PC-9 (cell line): ENCODE data around the gene PCNX1. TPM values are rescaled to one million over a fixed set of nuclear protein-coding genes. Genes with fewer than 3 reads are reported as not detected.

Source experiments
- BruUV-seq: library from RNA; stranded (reverse); fragments of 400-500 nt; replicated peaks from 2 replicates; lab custom pipeline; 2021; lab: Mats Ljungman, UMichigan
- CTCF ChIA-PET: fragments of 300-600 bp; sonication (Branson Sonifier 250); formaldehyde crosslinking; loops from one replicate; lab custom pipeline; 2022; ENCODE audit warnings: antibody characterized with exemption; lab: Charles Lee
- POLR2A ChIA-PET: fragments of 300-600 bp; sonication (Branson Sonifier 250); formaldehyde crosslinking; loops from one replicate; lab custom pipeline; 2022; ENCODE audit warnings: antibody characterized with exemption; ENCODE audit not compliant: unreplicated experiment; lab: Charles Lee
- DNase-seq, 2 experiments: peaks; one replicate each; pipeline versions ENCODE4 v3.0.0 to v3.0.0-alpha.2; 2015 to 2022; ENCODE audit warnings: mixed read lengths in 1 of 2
- H2AFZ ChIP-seq: fragments of 200-600 bp; sonication (generic); 2 replicates; pipeline ENCODE4 v1.8.1; 2017; ENCODE audit warnings: antibody characterized with exemption
- H3F3A ChIP-seq: fragments of 200-600 bp; sonication (generic); 2 replicates; pipeline ENCODE4 v1.8.1; 2017; ENCODE audit warnings: antibody characterized with exemption, mild to moderate bottlenecking, low read depth; ENCODE audit not compliant: insufficient read depth
- H3K27ac ChIP-seq: fragments of 200-600 bp; sonication (generic); 2 replicates; pipeline ENCODE4 v1.6.1; 2016; ENCODE audit warnings: mixed run types
- H3K27me3 ChIP-seq: fragments of 200-600 bp; sonication (generic); 2 replicates; pipeline ENCODE4 v1.6.1; 2016; ENCODE audit warnings: low read depth, mixed run types; ENCODE audit not compliant: insufficient read depth
- H3K36me3 ChIP-seq: fragments of 200-600 bp; sonication (generic); 2 replicates; pipeline ENCODE4 v1.6.1; 2016; ENCODE audit warnings: low read depth, mixed run types
- H3K4me1 ChIP-seq: fragments of 200-600 bp; sonication (generic); replicated peaks from 2 replicates; pipeline ENCODE4 v1.6.1; 2016; ENCODE audit warnings: mixed run types; ENCODE audit not compliant: insufficient read depth
- H3K4me2 ChIP-seq: fragments of 200-600 bp; sonication (generic); 2 replicates; pipeline ENCODE4 v1.6.1; 2017; ENCODE audit warnings: mixed run types
- H3K4me3 ChIP-seq: fragments of 200-600 bp; sonication (generic); 2 replicates; pipeline ENCODE4 v1.6.1; 2016; ENCODE audit warnings: mixed run types
- H3K79me2 ChIP-seq: fragments of 200-600 bp; sonication (generic); 2 replicates; pipeline ENCODE4 v1.6.1; 2017; ENCODE audit warnings: low read depth, mixed run types
- H3K9me2 ChIP-seq: fragments of 200-600 bp; sonication (generic); 2 replicates; pipeline ENCODE4 v1.8.1; 2017; ENCODE audit warnings: mild to moderate bottlenecking; ENCODE audit not compliant: insufficient read depth
- H3K9me3 ChIP-seq: fragments of 200-600 bp; sonication (generic); 2 replicates; pipeline ENCODE4 v1.8.1; 2016; ENCODE audit warnings: low read depth; ENCODE audit not compliant: insufficient read depth
- H4K20me1 ChIP-seq: fragments of 200-600 bp; sonication (generic); 2 replicates; pipeline ENCODE4 v1.8.1; 2017; ENCODE audit not compliant: insufficient read depth
- CTCF ChIP-seq: fragments of 200-600 bp; sonication (generic); conservative IDR thresholded peaks from 2 replicates; pipeline ENCODE4 v1.6.1; 2017; ENCODE audit warnings: mixed run types, antibody characterized with exemption, mild to moderate bottlenecking, moderate library complexity
- EZH2 ChIP-seq: fragments of 200-600 bp; sonication (generic); IDR thresholded peaks from 2 replicates; pipeline ENCODE4 v1.8.0; 2017; ENCODE audit warnings: antibody characterized with exemption, low read depth
- intact Hi-C: fragments of 100-400 bp; cut with micrococcal nuclease; formaldehyde crosslinking; loops from one replicate; pipeline ENCODE4 v1.10.0; 2022; ENCODE audit not compliant: unreplicated experiment
- total RNA-seq: library from RNA; stranded (reverse); gene quantifications from 2 replicates; pipeline ENCODE4 v1.2.3, GENCODE V29; 2021

The PCNX1 gene
- total RNA-seq, 1 experiment from 2014 or later, result 37.6 TPM

- Histone ChIP-seq H3K9me3 (no peaks in the 10 kb centered on the region), H3K4me2 (no peak overlapping the region), H3K79me2 (no peaks in the 10 kb centered on the region), H2AFZ (no peak overlapping the region), H3K4me1 (no peaks in the 10 kb centered on the region), H3K4me3 (no peak overlapping the region), H3K9me2 (no peaks in the 10 kb centered on the region), H3F3A (peaks cover 4% of the 10 kb centered on the region; the same call in 1 of the 2 replicates), H3K36me3 (no peaks in the 10 kb centered on the region), H3K27me3 (no peaks in the 10 kb centered on the region), H3K27ac (no peak overlapping the region), H4K20me1 (no peaks in the 10 kb centered on the region)
- DNase-seq, result no peak
- intact Hi-C loops, result no loop called here
- TF ChIP-seq EZH2 (no peak), CTCF (no peak)
- ChIA-PET CTCF (no interaction called here), POLR2A (no interaction called here)
- no TSS peak for BruUV-seq
These were observed 94.5 kb downstream of the PCNX1 start for GRCh38 chr14:71001742-71002141.

- ChIA-PET CTCF (no interaction called here), POLR2A (no interaction called here)
- no peaks in the 10 kb centered on the region for H4K20me1 ChIP-seq
- TF ChIP-seq CTCF, result no peak
- no peak for TF ChIP-seq EZH2
- H3K79me2 ChIP-seq, result no peaks in the 10 kb centered on the region
- H3K9me2 ChIP-seq, result no peaks in the 10 kb centered on the region
- no peaks in the 10 kb centered on the region for H3K9me3 ChIP-seq
- H3K27ac ChIP-seq, result no peak overlapping the region
- DNase-seq, result no peak
- intact Hi-C loops, result no loop called here
- no peak overlapping the region for H3K4me2 ChIP-seq
- no peaks in the 10 kb centered on the region for H3K36me3 ChIP-seq
- no TSS peak for BruUV-seq
- H2AFZ ChIP-seq, result no peak overlapping the region
- H3K4me3 ChIP-seq, result no peak overlapping the region
- peaks cover 5% of the 10 kb centered on the region; the same call in 1 of the 2 replicates for H3F3A ChIP-seq
- no peaks in the 10 kb centered on the region for H3K27me3 ChIP-seq
- H3K4me1 ChIP-seq, result no peaks in the 10 kb centered on the region
These were observed 95.9 kb downstream of the PCNX1 start for GRCh38 chr14:71003156-71003555.

- DNase-seq, result no peak
- Histone ChIP-seq H3K79me2 (no peaks in the 10 kb centered on the region), H3K4me2 (no peak overlapping the region), H4K20me1 (no peaks in the 10 kb centered on the region), H3K9me3 (no peaks in the 10 kb centered on the region), H3K27ac (no peak overlapping the region), H2AFZ (no peak overlapping the region), H3F3A (peaks cover 5% of the 10 kb centered on the region; the same call in 1 of the 2 replicates), H3K4me3 (no peak overlapping the region), H3K27me3 (no peaks in the 10 kb centered on the region), H3K9me2 (no peaks in the 10 kb centered on the region), H3K4me1 (no peaks in the 10 kb centered on the region), H3K36me3 (no peaks in the 10 kb centered on the region)
- TF ChIP-seq EZH2 (no peak), CTCF (no peak)
- POLR2A ChIA-PET, result no interaction called here
- CTCF ChIA-PET, result no interaction called here
- BruUV-seq, result no TSS peak
- intact Hi-C loops, result no loop called here
These were observed 97.2 kb downstream of the PCNX1 start for GRCh38 chr14:71004481-71004880.
